CD1c-positive myeloid dendritic cell (primary cell): ENCODE results near the gene CST2.
A peak's percentile ranks its signal among the peaks of the same experiment; 100 is the strongest.
"Not testable (repeated sequence)": the region's sequence is repeated elsewhere in the genome, so short reads cannot be mapped to it uniquely, and the experiment has no call there.

Experiments
- DNase-seq: peaks from one replicate; pipeline ENCODE4 v3.0.0-alpha.2; 2016; ENCODE audit errors: extremely low spot score

CST2 gene

GRCh38 chr20:23810349-23810748 lies 16.2 kb downstream of the CST2 start:
- not testable (repeated sequence) for DNase-seq

DNA sequence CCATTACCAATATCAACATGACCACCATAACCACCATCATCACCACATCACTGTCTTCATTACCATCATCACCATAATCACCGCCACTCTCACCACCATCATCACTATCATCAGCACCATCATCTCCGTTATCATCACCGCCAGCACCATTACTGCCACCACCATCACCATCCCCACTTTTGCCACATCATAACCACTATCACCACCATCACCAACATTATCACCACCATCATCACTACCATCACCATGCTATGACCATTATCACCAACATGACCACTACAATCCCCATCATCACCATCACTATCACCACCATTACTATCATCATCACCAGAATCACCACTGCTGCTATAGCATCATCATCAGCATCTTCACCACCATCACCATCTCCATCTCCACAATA lies 25.7 kb downstream of the CST2 start:
- DNase-seq, result no peak

DNA sequence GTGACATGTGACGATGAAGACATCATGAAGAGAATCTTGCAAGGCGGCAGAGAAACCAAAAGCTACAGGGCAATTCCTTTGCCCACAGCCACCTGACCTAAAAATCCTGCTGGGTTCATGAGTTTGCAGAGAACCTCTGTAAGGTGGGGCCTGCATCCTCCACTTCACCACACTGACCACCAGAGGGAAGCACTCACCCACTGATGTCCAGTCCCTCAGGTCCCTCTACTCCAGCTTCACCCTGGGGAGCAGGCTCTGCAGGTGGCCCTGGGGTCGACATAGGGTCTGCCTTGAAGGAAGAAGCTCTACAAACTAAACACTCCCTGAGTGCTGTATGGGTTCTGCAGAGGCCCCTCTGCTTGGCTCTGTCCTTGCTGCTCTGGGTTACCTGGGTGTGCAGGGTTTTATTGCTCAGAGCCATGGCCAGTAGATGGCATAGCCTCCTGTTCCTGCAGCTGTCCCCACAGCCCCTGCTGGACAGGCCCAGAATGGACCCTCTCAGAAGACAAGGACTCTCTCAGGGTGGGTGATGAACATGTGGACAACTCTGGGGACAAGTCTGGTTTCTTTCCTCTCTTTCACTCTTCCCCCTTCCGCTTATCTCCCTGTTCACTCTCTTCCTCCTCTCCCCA lies 27.2 kb downstream of the CST2 start:
- peak; percentile 1 for DNase-seq

GRCh38 chr20:23795526-23795925 lies 31.0 kb downstream of the CST2 start:
- no peak for DNase-seq

DNA sequence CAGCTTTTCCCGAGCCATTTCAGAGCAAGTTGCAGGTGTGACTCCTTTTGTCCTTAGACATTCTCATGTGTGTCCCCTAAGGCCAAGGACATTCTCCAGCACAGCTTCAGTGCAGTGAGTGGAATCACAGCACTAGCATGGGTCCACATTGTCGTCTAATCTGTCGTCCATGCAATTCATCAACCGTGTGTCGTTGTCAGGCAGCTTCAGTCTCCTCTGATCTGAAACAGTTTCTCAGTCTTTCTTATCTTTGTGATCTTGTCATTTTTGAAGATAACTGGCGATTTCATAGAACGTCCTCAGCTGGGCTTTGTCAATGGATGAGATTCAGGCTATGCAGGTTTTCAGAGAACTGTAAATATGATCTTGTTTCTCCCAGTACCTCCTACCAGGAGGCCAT lies 31.7 kb downstream of the CST2 start:
- DNase-seq, result no peak

GRCh38 chr20:23794065-23794464 lies 32.5 kb downstream of the CST2 start:
- no peak for DNase-seq

GRCh38 chr20:23783447-23783846 lies 43.1 kb downstream of the CST2 start:
- DNase-seq, result no peak

DNA sequence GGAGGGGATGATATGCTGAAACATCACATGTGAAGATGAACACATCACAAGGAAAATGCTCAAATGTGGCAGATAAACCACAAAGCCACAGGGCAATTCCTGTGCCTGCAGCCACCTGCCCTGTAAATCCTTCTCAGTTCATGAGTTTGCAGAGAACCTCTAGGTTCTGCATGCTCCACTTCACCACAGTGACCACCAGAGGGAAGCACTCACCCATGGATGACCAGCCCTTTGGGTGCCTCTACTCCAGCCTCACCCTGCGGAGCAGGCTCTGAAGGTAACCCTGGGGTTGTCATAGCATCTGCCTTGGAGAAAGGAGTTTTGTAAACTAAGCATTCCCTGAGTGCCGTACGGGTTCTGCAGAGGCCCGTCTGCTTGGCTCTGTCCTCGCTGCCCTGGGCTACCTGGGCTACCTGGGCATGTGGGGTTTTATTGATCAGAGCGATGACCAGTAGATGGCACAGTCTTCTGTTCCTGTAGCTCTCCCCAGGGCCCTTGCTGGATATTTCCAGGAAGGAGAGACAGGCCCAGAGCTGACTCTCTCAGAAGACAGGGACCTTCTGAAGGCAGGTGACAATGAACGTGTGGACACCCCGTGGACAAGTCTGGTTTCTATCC lies 44.1 kb downstream of the CST2 start:
- DNase-seq, result peak; percentile 24

DNA sequence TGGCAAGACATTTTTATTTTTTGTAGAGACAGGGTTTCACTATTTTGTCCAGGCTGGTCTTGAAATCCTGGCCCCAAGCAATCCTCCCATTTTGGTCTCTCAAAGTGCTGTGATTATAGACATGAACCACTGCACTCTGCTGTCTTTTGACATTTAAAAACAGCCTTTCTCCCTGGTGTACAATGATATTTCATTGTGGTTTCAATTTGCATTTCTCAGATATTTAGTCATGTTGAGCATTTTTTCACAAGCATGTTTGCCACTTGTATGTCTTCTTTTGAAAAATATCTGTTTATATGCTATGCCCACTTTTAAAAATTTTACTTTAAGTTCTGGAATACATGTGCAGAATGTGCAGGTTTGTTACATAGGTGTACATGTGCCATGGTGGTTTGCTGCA lies 47.9 kb downstream of the CST2 start:
- DNase-seq, result not testable (repeated sequence)

DNA sequence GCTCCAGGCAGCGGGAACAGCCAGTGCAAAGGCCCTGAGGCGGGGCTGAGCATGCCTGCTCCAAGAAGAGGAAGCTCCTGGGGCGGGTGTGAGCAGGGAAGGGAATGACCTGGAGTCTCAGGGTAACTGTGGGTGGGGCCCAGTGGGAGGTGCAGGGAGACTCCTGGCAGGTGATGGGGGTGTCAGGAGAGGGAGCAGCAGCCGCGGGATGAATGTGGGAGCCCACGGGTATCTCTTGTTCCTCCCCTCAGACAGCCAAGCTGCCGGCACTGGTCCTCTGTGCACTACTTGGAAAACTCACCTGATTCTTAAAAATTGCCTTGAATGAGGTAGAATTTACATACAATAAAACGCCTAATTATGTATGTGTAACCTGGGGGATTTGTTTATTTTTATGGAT lies 49.1 kb downstream of the CST2 start:
- DNase-seq, result not testable (repeated sequence)

GRCh38 chr20:23776067-23776771 lies 50.3 kb downstream of the CST2 start:
- no peak for DNase-seq

DNA sequence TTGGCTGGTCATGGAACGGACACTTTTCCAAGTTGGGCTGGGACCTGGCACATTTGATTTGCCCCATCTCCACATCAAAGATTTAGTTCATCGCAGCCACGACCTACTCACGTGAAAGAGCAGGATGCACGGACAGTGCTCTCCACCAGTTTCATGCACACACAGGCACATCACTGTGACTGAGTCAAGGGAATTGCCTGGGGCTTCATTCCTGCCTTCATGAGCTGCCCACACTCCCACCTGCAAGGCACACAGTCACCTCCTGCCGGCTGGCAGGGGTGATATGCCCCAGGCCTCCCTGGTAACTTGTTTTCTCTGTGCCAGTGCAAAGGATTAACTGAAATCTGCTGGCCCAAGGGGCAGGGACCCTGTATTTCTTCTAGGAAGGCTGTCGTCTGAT lies 52.4 kb downstream of the CST2 start:
- no peak for DNase-seq
